Mesendoderm (in vitro differentiated cells): ENCODE data around the gene AOPEP.

ENCODE experiments used
- DNase-seq: peaks from one replicate; pipeline ENCODE4 v3.0.0; 2013
- H2AK5ac ChIP-seq: 2 replicates; pipeline ENCODE4 v1.6.1; 2013; ENCODE audit warnings: low read length, inconsistent platforms
- H2BK120ac ChIP-seq: 2 replicates; pipeline ENCODE4 v1.6.1; 2013; ENCODE audit warnings: low read depth, mild to moderate bottlenecking, low read length, moderate library complexity, mixed read lengths
- H2BK15ac ChIP-seq: replicated peaks from 2 replicates; pipeline ENCODE4 v1.6.1; 2013; ENCODE audit warnings: low read depth, mild to moderate bottlenecking, moderate library complexity
- H2BK5ac ChIP-seq: 2 replicates; pipeline ENCODE4 v1.6.1; 2013; ENCODE audit warnings: low read length, inconsistent platforms
- H3K18ac ChIP-seq: 2 replicates; pipeline ENCODE4 v1.6.1; 2013; ENCODE audit warnings: mild to moderate bottlenecking, low read length, mixed read lengths
- H3K23ac ChIP-seq: one replicate; pipeline ENCODE4 v1.6.1; 2013; ENCODE audit warnings: low read length
- H3K27ac ChIP-seq: 2 replicates; pipeline ENCODE4 v1.5.1; 2013; ENCODE audit warnings: low read depth, mild to moderate bottlenecking, inconsistent platforms, low read length, moderate library complexity
- H3K27me3 ChIP-seq: 2 replicates; pipeline ENCODE4 v1.6.1; 2013; ENCODE audit warnings: low read length, control low read depth, mild to moderate bottlenecking, inconsistent platforms; ENCODE audit not compliant: insufficient read depth, poor library complexity
- H3K36me3 ChIP-seq: 2 replicates; pipeline ENCODE4 v1.6.1; 2013; ENCODE audit warnings: low read length, inconsistent platforms; ENCODE audit not compliant: control insufficient read depth, insufficient read depth
- H3K4ac ChIP-seq: one replicate; pipeline ENCODE4 v1.6.1; 2013; ENCODE audit warnings: low read depth, mild to moderate bottlenecking, low read length, moderate library complexity
- H3K4me1 ChIP-seq: 2 replicates; pipeline ENCODE4 v1.6.1; 2013; ENCODE audit warnings: low read depth, low read length, inconsistent platforms; ENCODE audit not compliant: control insufficient read depth
- H3K4me2 ChIP-seq: 2 replicates; pipeline ENCODE4 v1.6.1; 2013; ENCODE audit warnings: low read length
- H3K4me3 ChIP-seq: 2 replicates; pipeline ENCODE4 v1.5.1; 2013; ENCODE audit warnings: mild to moderate bottlenecking, low read length
- H3K56ac ChIP-seq: one replicate; pipeline ENCODE4 v1.6.1; 2013; ENCODE audit warnings: low read length
- H3K79me1 ChIP-seq: 2 replicates; pipeline ENCODE4 v1.6.1; 2013; ENCODE audit warnings: low read length, inconsistent platforms
- H3K79me2 ChIP-seq: 2 replicates; pipeline ENCODE4 v1.6.1; 2013; ENCODE audit warnings: mild to moderate bottlenecking, low read length; ENCODE audit not compliant: control insufficient read depth, insufficient read depth
- H3K9ac ChIP-seq: 2 replicates; pipeline ENCODE4 v1.6.1; 2013; ENCODE audit warnings: low read length, inconsistent platforms
- H4K5ac ChIP-seq: one replicate; pipeline ENCODE4 v1.6.1; 2013; ENCODE audit warnings: low read length
- H4K8ac ChIP-seq: one replicate; pipeline ENCODE4 v1.6.1; 2013; ENCODE audit warnings: low read depth, mild to moderate bottlenecking, control low read depth, low read length, moderate library complexity
- WGBS: extraction: QIAGEN DNeasy Blood & Tissue Kit; methylation state at CpG from one replicate; pipeline ENCODE4 v1.1.7; 2013; ENCODE audit warnings: low lambda C conversion rate, missing lambda C conversion rate; ENCODE audit not compliant: insufficient coverage; ENCODE audit errors: extremely low coverage; 5-methylcytosine and 5-hydroxymethylcytosine counted together

Gene AOPEP

GRCh38 chr9:94907264-94907936 is 180.9 kb downstream of the AOPEP start:
- no peak for DNase-seq
- H3K4me2 ChIP-seq, result no peak overlapping the region
- no peaks in the 10 kb centered on the region for H3K36me3 ChIP-seq
- no peak overlapping the region for H3K4me3 ChIP-seq
- WGBS, result no CpG with 5 or more reads among the region's 8 CpGs
- no peak overlapping the region for H2BK120ac ChIP-seq
- H3K79me2 ChIP-seq, result no peaks in the 10 kb centered on the region
- no peak overlapping the region for H3K4ac ChIP-seq
- H3K56ac ChIP-seq, result peak overlapping the region; percentile 44
- H2AK5ac ChIP-seq, result no peak overlapping the region
- peak overlapping the region; percentile 81 for H3K23ac ChIP-seq
- H4K8ac ChIP-seq, result no peak overlapping the region
- H4K5ac ChIP-seq, result no peak overlapping the region
- peak overlapping the region; percentile 33 for H3K9ac ChIP-seq
- H3K79me1 ChIP-seq, result no peaks in the 10 kb centered on the region
- H2BK5ac ChIP-seq, result no peak overlapping the region
- peaks cover 38% of the 10 kb centered on the region for H3K4me1 ChIP-seq
- H3K18ac ChIP-seq, result no peak overlapping the region
- H3K27me3 ChIP-seq, result no peaks in the 10 kb centered on the region
- H2BK15ac ChIP-seq, result no peak overlapping the region
- H3K27ac ChIP-seq, result no peak overlapping the region

- Histone ChIP-seq H4K5ac (no peak overlapping the region), H2AK5ac (no peak overlapping the region), H3K27me3 (no peaks in the 10 kb centered on the region), H3K18ac (no peak overlapping the region), H3K23ac (no peak overlapping the region), H3K79me1 (no peaks in the 10 kb centered on the region), H3K4ac (no peak overlapping the region), H3K4me1 (peaks cover 44% of the 10 kb centered on the region), H2BK5ac (no peak overlapping the region), H3K27ac (no peak overlapping the region), H3K36me3 (no peaks in the 10 kb centered on the region), H3K4me3 (no peak overlapping the region), H3K79me2 (no peaks in the 10 kb centered on the region), H3K9ac (no peak overlapping the region), H3K56ac (no peak overlapping the region), H2BK120ac (no peak overlapping the region), H2BK15ac (no peak overlapping the region), H4K8ac (no peak overlapping the region), H3K4me2 (no peak overlapping the region)
- no peak for DNase-seq
- WGBS, result no CpG with 5 or more reads among the region's 9 CpGs
Measured at GRCh38 chr9:94908011-94908563, 181.6 kb downstream of the AOPEP start.

DNA sequence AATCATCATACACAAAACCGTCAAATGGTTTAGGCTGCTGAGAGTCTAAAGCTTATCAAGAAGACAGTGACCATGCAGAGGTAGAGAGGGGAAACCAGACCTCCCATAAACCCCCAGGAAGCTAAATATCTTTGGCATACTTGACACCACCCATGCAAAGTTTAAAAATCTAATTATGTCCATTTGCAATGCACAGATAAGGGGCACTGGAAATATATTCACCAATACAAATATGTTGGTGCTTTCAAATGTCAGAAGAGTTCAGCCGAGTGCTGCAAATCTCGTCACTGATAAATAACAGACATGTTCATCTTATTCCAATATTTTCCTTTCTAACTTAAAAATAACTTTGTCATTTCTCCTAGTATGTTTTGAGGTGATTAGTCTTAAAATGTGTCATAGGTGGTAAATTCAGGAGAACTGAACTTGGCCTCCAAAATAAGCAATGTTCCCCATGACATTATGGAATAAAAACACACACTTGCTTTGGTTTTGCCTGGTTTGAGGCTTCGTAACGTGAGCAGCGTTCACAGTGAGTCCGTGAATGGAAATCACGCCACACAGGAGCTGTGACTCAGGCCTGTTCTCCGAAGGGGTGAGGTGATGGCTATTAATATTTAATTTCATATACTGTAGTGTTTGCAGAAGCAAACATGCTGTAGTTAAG is 182.2 kb downstream of the AOPEP start:
- no peak overlapping the region for H2AK5ac ChIP-seq
- WGBS, result no CpG with 5 or more reads among the region's 9 CpGs
- no peak for DNase-seq
- H3K4me3 ChIP-seq, result no peak overlapping the region
- no peak overlapping the region for H3K4me2 ChIP-seq
- no peaks in the 10 kb centered on the region for H3K36me3 ChIP-seq
- H2BK5ac ChIP-seq, result no peak overlapping the region
- H2BK120ac ChIP-seq, result peak overlapping the region; percentile 10
- H3K4me1 ChIP-seq, result peaks cover 44% of the 10 kb centered on the region
- no peak overlapping the region for H3K18ac ChIP-seq
- peak overlapping the region; percentile 29 for H2BK15ac ChIP-seq
- H3K4ac ChIP-seq, result no peak overlapping the region
- H4K5ac ChIP-seq, result no peak overlapping the region
- no peak overlapping the region for H3K23ac ChIP-seq
- no peak overlapping the region for H3K27ac ChIP-seq
- H4K8ac ChIP-seq, result no peak overlapping the region
- no peak overlapping the region for H3K56ac ChIP-seq
- H3K9ac ChIP-seq, result no peak overlapping the region
- H3K27me3 ChIP-seq, result no peaks in the 10 kb centered on the region
- no peaks in the 10 kb centered on the region for H3K79me2 ChIP-seq
- no peaks in the 10 kb centered on the region for H3K79me1 ChIP-seq

DNA sequence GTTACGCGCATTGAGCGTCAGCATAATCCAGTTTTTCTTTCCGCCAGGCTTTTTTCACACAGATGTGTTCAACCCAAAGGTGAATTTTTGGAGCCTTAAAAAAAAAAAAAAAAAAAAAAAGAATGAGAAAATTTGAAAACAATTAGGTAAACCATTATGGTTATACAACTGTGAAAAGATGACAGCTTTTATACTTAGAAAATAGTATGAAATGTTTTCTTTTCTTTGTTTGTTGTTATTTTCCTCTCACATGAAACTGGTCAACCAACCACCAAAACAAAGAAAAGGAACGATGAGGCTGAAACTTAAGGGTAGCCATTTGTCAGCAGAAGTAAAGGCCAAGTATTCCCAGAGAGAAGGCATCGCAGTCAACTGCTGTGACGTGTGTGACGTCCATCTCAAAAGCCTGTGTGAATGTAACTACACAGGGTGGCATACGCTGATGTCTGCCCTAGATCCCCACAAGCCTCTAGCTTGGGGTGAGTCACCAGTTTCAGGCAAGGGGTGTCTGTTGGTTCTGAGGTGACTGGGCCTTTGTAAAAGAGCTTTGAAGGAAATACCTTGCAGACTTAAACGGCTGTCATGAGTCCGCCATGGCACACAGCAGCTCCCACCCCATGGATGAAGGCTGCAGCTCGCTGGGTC is 182.9 kb downstream of the AOPEP start:
- Histone ChIP-seq H3K9ac (no peak overlapping the region), H2BK120ac (no peak overlapping the region), H4K5ac (no peak overlapping the region), H3K18ac (no peak overlapping the region), H3K4ac (no peak overlapping the region), H3K36me3 (no peaks in the 10 kb centered on the region), H2BK5ac (peak overlapping the region; percentile 23), H3K4me2 (no peak overlapping the region), H2BK15ac (no peak overlapping the region), H3K79me2 (no peaks in the 10 kb centered on the region), H3K27me3 (no peaks in the 10 kb centered on the region), H3K4me3 (no peak overlapping the region), H3K27ac (no peak overlapping the region), H3K4me1 (peaks cover 44% of the 10 kb centered on the region), H3K56ac (peak overlapping the region; percentile 34), H3K79me1 (no peaks in the 10 kb centered on the region), H2AK5ac (no peak overlapping the region), H4K8ac (no peak overlapping the region), H3K23ac (no peak overlapping the region)
- WGBS, result no CpG with 5 or more reads among the region's 12 CpGs
- no peak for DNase-seq

- Histone ChIP-seq H3K4me3 (no peak overlapping the region), H3K79me1 (no peaks in the 10 kb centered on the region), H3K23ac (no peak overlapping the region), H2BK120ac (no peak overlapping the region), H2BK5ac (peak overlapping the region; percentile 22), H4K5ac (no peak overlapping the region), H3K4me2 (no peak overlapping the region), H3K79me2 (no peaks in the 10 kb centered on the region), H2BK15ac (no peak overlapping the region), H2AK5ac (peak overlapping the region; percentile 32), H3K27me3 (no peaks in the 10 kb centered on the region), H3K36me3 (no peaks in the 10 kb centered on the region), H3K27ac (no peak overlapping the region), H4K8ac (no peak overlapping the region), H3K18ac (no peak overlapping the region), H3K4ac (no peak overlapping the region), H3K4me1 (peaks cover 44% of the 10 kb centered on the region), H3K9ac (no peak overlapping the region), H3K56ac (peak overlapping the region; percentile 34)
- no CpG with 5 or more reads among the region's 20 CpGs for WGBS
- no peak for DNase-seq
Measured at GRCh38 chr9:94909965-94910730, 183.6 kb downstream of the AOPEP start.
